UCSD-AML1 (cell line): ENCODE measurements around the gene TULP1.

Experiments used
- DNase-seq: peaks from one replicate; lab custom pipeline; 2025; ENCODE audit not compliant: unreplicated experiment; lab: John Stamatoyannopoulos, UW

Gene TULP1

GRCh38 chr6:35468181-35468979 is 44.3 kb downstream of the TULP1 start, which contains the start of gene RPL10A:
Gene RPL10A (plus strand): TSS chr6:35468401. CDS start chr6:35468435, 34 bp downstream.
- peak; percentile 95 for DNase-seq

GRCh38 chr6:35465646-35466045 is 47.0 kb downstream of the TULP1 start:
- DNase-seq, result no peak

GRCh38 chr6:35463292-35463691 is 49.4 kb downstream of the TULP1 start:
- DNase-seq, result no peak

- no peak for DNase-seq
Measured at GRCh38 chr6:35461270-35461669, 51.4 kb downstream of the TULP1 start.

- no peak for DNase-seq
Measured at GRCh38 chr6:35457907-35458306, 54.8 kb downstream of the TULP1 start.

- DNase-seq, result no peak
Measured at GRCh38 chr6:35454391-35455110, 58.1 kb downstream of the TULP1 start.

- no peak for DNase-seq
Measured at GRCh38 chr6:35453236-35453635, 59.5 kb downstream of the TULP1 start.

- DNase-seq, result peak; percentile 97
Measured at GRCh38 chr6:35452183-35453090, 60.3 kb downstream of the TULP1 start, which contains the start of gene FANCE. Gene FANCE (plus strand): TSS chr6:35452338. CDS start chr6:35452546, 208 bp downstream.

GRCh38 chr6:35451354-35452182 is 61.1 kb downstream of the TULP1 start:
- no peak for DNase-seq

GRCh38 chr6:35449287-35449881 is 63.3 kb downstream of the TULP1 start:
- DNase-seq, result no peak

GRCh38 chr6:35448191-35448590 is 64.5 kb downstream of the TULP1 start:
- DNase-seq, result no peak
